ENCODE data around the gene IRF6. TPM values are rescaled to one million over a fixed set of nuclear protein-coding genes. Genes with fewer than 3 reads are reported as not detected.
A peak's percentile ranks its signal among the peaks of the same experiment; 100 is the strongest.

The IRF6 gene
- total RNA-seq, 1 experiment from 2014 or later = 35.2 TPM

DNA sequence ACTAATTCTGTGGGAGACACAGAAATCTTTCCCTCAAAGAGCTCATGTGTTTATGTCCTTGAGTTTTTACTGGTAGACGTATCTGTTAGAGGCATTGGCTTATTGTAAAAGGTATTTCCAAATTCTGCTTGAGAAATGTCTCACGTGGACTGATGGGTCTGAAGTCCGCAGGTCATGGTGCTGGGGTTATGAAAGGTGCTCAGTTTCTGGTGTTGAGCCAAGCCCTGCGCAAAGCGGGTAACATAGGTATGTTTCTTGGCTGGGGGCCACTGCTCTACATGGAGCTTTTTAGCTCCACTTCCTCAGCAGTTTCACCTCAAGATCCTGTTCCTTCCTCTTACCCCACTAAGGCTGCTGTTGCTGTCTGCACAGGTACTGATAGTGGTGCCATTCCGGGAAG is 32.6 kb upstream of the IRF6 start (continued):
- TF ChIP-seq, protein P1, sequence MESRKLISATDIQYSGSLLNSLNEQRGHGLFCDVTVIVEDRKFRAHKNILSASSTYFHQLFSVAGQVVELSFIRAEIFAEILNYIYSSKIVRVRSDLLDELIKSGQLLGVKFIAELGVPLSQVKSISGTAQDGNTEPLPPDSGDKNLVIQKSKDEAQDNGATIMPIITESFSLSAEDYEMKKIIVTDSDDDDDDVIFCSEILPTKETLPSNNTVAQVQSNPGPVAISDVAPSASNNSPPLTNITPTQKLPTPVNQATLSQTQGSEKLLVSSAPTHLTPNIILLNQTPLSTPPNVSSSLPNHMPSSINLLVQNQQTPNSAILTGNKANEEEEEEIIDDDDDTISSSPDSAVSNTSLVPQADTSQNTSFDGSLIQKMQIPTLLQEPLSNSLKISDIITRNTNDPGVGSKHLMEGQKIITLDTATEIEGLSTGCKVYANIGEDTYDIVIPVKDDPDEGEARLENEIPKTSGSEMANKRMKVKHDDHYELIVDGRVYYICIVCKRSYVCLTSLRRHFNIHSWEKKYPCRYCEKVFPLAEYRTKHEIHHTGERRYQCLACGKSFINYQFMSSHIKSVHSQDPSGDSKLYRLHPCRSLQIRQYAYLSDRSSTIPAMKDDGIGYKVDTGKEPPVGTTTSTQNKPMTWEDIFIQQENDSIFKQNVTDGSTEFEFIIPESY (IDR thresholded peaks at IDR 0.05; ENCODE audit: extremely low read depth, insufficient replicate concordance, low read length) = no peak

DNA sequence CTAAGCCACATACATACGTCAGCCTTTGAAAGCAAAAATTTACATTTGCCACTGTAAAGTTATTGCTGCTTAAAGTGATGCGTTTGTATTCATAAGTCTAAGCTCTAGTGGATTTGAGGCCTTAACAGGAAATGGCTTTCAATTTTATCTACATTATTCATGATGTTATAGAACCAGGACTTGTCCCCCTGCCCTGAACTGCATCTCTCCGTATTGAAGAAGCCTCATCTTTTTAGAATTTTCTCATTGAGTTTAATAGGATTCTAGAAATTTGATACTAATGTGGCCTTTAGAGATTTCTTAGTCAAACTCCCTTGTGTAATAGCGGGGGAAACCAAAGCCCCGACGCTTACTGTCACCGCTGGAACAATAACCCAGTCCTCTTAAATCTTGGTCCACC is 31.7 kb upstream of the IRF6 start:
- RAD21 ChIA-PET (ENCODE audit: low non-redundant PET in 1 of 2, low total read pairs in 2 of 2, uncharacterized antibody in 2 of 2, unreplicated experiment in 2 of 2) = no interaction called here
- ATAC-seq = no peak
- CTCF ChIA-PET = interaction anchor here (1.3 kb wide), 1 partner anchor 14 kb away, joined by 7 read pairs; no protein-coding TSS in a partner anchor
- Histone ChIP-seq H3K4me1 (ENCODE audit: control insufficient read depth in 1 of 2, insufficient read depth in 2 of 2, low read length in 2 of 2) (peaks cover 5 to 37% of the 10 kb centered on the region in 2 experiments; a peak in 3 of 4 replicates), H3K4me3 (replicated peaks in 1 of 2; ENCODE audit: low read depth in 1 of 2, low read length in 2 of 2) (no peak overlapping the region), H2AFZ (ENCODE audit: low read depth, low read length, poor library complexity, severe bottlenecking) (no peak overlapping the region), H4K20me1 (ENCODE audit: insufficient read depth) (no peaks in the 10 kb centered on the region), H3K9me2 (ENCODE audit: insufficient read depth) (no peaks in the 10 kb centered on the region), H3K36me3 (ENCODE audit: control insufficient read depth in 1 of 2, insufficient read depth in 2 of 2, low read length in 2 of 2) (peaks cover 52 to 77% of the 10 kb centered on the region in 2 experiments), H3K27me3 (ENCODE audit: insufficient read depth, low read length) (no peaks in the 10 kb centered on the region), H3K9me3 (ENCODE audit: control insufficient read depth in 1 of 2, insufficient read depth in 1 of 2, low read depth in 1 of 2, low read length in 2 of 2) (no peaks in the 10 kb centered on the region), H3K9ac (ENCODE audit: low read length) (no peak overlapping the region), H3K4me2 (ENCODE audit: low read length) (no peak overlapping the region), H3K79me2 (ENCODE audit: insufficient read depth, low read length) (peaks cover 8% of the 10 kb centered on the region; the same call in 1 of the 2 replicates), H3K27ac (ENCODE audit: low read depth, low read length) (no peak overlapping the region)
- DNase-seq (ENCODE audit: low read depth, low spot score) = no peak
- POLR2A ChIA-PET = no interaction called here
- no peak for TF ChIP-seq TCF7L2 (IDR thresholded peaks at IDR 0.05; ENCODE audit: borderline replicate concordance, extremely low read depth, insufficient read depth, insufficient read length)
- intact Hi-C loops (cut with micrococcal nuclease) = no loop called here
- no TSS peak for BruUV-seq (replicated peaks)

DNA sequence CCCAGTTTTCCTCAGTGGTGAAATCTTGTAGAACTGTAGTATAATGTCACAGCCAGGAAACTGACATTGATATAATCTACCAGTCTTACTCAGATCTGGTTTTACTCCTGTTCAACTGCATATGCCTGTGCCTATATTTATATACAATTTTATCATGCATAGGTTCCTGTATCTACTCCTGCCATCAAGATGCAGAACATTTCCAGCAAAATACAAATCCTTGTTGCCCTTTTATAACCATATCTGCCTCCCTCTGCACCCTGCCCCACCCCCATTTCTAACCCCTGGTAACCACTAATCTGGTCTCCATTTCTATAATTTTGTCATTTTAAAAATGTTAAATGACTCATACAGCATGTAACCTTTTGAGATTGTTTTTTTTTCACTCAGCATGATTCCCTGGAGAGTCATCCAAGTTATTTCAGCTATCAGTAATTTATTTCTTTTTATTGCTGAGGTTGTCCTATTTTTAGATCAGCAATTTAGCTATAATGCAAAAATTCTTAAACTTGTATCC is 29.9 kb upstream of the IRF6 start:
- intact Hi-C loops (cut with micrococcal nuclease) = no loop called here
- Histone ChIP-seq H3K9me2 (ENCODE audit: insufficient read depth) (no peaks in the 10 kb centered on the region), H3K9me3 (ENCODE audit: control insufficient read depth in 1 of 2, insufficient read depth in 1 of 2, low read depth in 1 of 2, low read length in 2 of 2) (no peaks in the 10 kb centered on the region), H2AFZ (ENCODE audit: low read depth, low read length, poor library complexity, severe bottlenecking) (no peak overlapping the region), H3K9ac (ENCODE audit: low read length) (no peak overlapping the region), H3K36me3 (ENCODE audit: control insufficient read depth in 1 of 2, insufficient read depth in 2 of 2, low read length in 2 of 2) (peaks cover 55 to 68% of the 10 kb centered on the region in 2 experiments), H3K4me2 (ENCODE audit: low read length) (peak overlapping the region; percentile 8; the same call in 1 of the 2 replicates), H3K27me3 (ENCODE audit: insufficient read depth, low read length) (no peaks in the 10 kb centered on the region), H3K79me2 (ENCODE audit: insufficient read depth, low read length) (peaks cover 19% of the 10 kb centered on the region), H3K27ac (ENCODE audit: low read depth, low read length) (no peak overlapping the region), H3K4me1 (ENCODE audit: control insufficient read depth in 1 of 2, insufficient read depth in 2 of 2, low read length in 2 of 2) (peaks cover 5 to 37% of the 10 kb centered on the region in 2 experiments; a peak in 3 of 4 replicates), H4K20me1 (ENCODE audit: insufficient read depth) (no peaks in the 10 kb centered on the region), H3K4me3 (replicated peaks in 1 of 2; ENCODE audit: low read depth in 1 of 2, low read length in 2 of 2) (no peak overlapping the region)
- ChIA-PET CTCF (no interaction called here), POLR2A (no interaction called here), RAD21 (ENCODE audit: low non-redundant PET in 1 of 2, low total read pairs in 2 of 2, uncharacterized antibody in 2 of 2, unreplicated experiment in 2 of 2) (no interaction called here)
- DNase-seq (ENCODE audit: low read depth, low spot score) (no peak), ATAC-seq (no peak)
- no TSS peak for BruUV-seq (replicated peaks)
- TF ChIP-seq SRF (IDR thresholded peaks at IDR 0.05; ENCODE audit: low read depth) (no peak), FOSL1 (IDR thresholded peaks at IDR 0.05; ENCODE audit: low read depth) (no peak)
